ENCODE measurements around the gene NRIP3.
A peak's percentile ranks its signal among the peaks of the same experiment; 100 is the strongest.

Gene NRIP3

DNA sequence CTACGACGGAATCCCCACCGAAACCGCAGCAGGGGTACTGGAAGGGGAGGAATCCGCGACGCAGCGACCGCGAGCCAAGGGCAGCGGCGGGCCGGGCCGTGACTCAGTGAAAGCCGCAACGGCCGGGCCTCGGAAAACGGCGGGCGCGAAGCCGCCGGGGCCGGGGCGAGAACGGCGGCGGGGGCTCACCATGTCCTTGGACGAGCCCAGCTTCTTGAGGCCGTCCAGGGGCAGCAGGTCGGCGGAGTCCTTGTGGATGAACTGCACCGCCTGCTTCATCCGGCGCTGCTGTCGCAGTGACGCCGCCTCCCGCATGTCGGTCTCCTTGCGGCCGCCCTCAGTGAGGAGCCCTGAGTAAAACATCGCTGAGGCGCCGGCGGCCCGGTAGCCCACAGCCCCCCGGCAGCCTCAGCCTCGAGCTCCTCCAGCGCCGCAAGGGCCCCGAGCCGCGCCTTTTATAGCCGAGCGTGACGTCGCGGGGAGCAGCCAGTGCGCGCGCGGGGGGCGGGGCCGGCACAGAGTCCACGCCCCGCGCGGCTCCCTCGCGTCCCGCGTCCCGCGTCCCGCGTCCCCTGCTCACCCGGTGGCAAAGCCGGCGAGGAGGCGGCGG lies at the start of gene NRIP3:
Gene NRIP3 (minus strand): TSS at position 429 of the 610 bp plus-strand sequence. CDS start 66 bp downstream, at position 363.
- TF ChIP-seq ZNF274 (IDR thresholded peaks at IDR 0.05; ENCODE audit: low read depth, low read length): no peak
- TF ChIP-seq YY1 (IDR thresholded peaks at IDR 0.05; ENCODE audit: insufficient read depth, insufficient read length): no peak
- TF ChIP-seq SUZ12 (IDR thresholded peaks at IDR 0.05; ENCODE audit: extremely low read depth, insufficient read depth, insufficient read length): no peak
- peak within 1 kb of the TSS; percentile 64 for H3K9ac ChIP-seq (ENCODE audit: insufficient read length, low read depth)
- H3K36me3 ChIP-seq (ENCODE audit: insufficient read depth, insufficient read length, low read length): no peaks in the 10 kb centered on the region
- H3K4me3 ChIP-seq (ENCODE audit: insufficient read length, low read depth): peak within 1 kb of the TSS; percentile 51
- H3K27me3 ChIP-seq (ENCODE audit: insufficient read depth, insufficient read length): peaks cover 66% of the 10 kb centered on the region
- DNase-seq (ENCODE audit: low read depth, low spot score): no peak
- H3K4me1 ChIP-seq (ENCODE audit: insufficient read depth, insufficient read length): peaks cover 3% of the 10 kb centered on the region
- H3K9me3 ChIP-seq (ENCODE audit: insufficient read depth, low read length): no peaks in the 10 kb centered on the region

DNA sequence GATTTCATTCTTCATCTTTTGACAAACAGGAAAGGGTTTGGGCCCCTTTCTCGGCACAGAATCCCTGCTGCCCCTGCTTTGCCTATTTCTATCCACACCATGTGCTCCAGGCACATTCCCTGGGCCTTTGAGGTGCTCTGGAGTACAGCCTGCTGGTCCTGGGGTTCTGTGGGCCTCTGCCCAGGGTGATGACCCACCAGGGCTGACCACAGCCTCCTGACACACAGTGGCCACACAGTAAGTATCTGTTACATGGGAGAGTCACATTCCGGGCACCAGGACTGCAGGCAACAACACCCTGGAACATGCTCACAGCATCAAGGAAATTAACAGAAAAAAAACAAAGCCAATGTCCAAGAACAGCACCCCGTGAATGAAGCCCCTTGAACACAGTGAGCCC lies 48.5 kb upstream of the NRIP3 start:
- Histone ChIP-seq H3K36me3 (ENCODE audit: insufficient read depth, insufficient read length, low read length) (no peaks in the 10 kb centered on the region), H3K9me3 (ENCODE audit: insufficient read depth, low read length) (no peaks in the 10 kb centered on the region), H3K27me3 (ENCODE audit: insufficient read depth, insufficient read length) (no peaks in the 10 kb centered on the region), H3K4me3 (ENCODE audit: insufficient read length, low read depth) (no peak overlapping the region), H3K9ac (ENCODE audit: insufficient read length, low read depth) (no peak overlapping the region), H3K4me1 (ENCODE audit: insufficient read depth, insufficient read length) (no peaks in the 10 kb centered on the region)
- TF ChIP-seq SUZ12 (IDR thresholded peaks at IDR 0.05; ENCODE audit: extremely low read depth, insufficient read depth, insufficient read length): no peak
- TF ChIP-seq YY1 (IDR thresholded peaks at IDR 0.05; ENCODE audit: insufficient read depth, insufficient read length): no peak
- TF ChIP-seq ZNF274 (IDR thresholded peaks at IDR 0.05; ENCODE audit: low read depth, low read length): no peak
- DNase-seq (ENCODE audit: low read depth, low spot score): no peak

DNA sequence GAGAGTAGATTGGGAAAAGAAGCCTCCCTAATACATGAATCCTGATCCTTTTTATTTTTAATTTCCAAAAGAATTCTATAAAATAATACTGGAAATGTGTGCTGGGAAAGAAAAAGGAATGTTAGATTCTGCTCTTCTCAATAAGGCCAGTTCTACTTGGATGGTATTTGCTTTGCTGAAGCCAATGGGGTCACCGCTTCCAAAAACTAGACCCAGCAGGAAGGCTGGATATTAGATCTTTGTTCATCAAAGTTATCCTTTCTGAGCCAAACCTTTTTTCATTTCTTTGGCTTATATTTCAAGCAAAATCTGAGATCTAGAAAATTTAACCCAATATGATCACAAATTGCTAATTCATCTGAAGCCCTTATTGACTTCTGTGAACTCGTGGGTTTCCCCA lies 46.2 kb upstream of the NRIP3 start:
- Histone ChIP-seq H3K4me1 (ENCODE audit: insufficient read depth, insufficient read length) (no peaks in the 10 kb centered on the region), H3K9ac (ENCODE audit: insufficient read length, low read depth) (no peak overlapping the region), H3K9me3 (ENCODE audit: insufficient read depth, low read length) (no peaks in the 10 kb centered on the region), H3K36me3 (ENCODE audit: insufficient read depth, insufficient read length, low read length) (no peaks in the 10 kb centered on the region), H3K4me3 (ENCODE audit: insufficient read length, low read depth) (no peak overlapping the region), H3K27me3 (ENCODE audit: insufficient read depth, insufficient read length) (no peaks in the 10 kb centered on the region)
- no peak for TF ChIP-seq ZNF274 (IDR thresholded peaks at IDR 0.05; ENCODE audit: low read depth, low read length)
- TF ChIP-seq SUZ12 (IDR thresholded peaks at IDR 0.05; ENCODE audit: extremely low read depth, insufficient read depth, insufficient read length): no peak
- no peak for TF ChIP-seq YY1 (IDR thresholded peaks at IDR 0.05; ENCODE audit: insufficient read depth, insufficient read length)
- no peak for DNase-seq (ENCODE audit: low read depth, low spot score)

DNA sequence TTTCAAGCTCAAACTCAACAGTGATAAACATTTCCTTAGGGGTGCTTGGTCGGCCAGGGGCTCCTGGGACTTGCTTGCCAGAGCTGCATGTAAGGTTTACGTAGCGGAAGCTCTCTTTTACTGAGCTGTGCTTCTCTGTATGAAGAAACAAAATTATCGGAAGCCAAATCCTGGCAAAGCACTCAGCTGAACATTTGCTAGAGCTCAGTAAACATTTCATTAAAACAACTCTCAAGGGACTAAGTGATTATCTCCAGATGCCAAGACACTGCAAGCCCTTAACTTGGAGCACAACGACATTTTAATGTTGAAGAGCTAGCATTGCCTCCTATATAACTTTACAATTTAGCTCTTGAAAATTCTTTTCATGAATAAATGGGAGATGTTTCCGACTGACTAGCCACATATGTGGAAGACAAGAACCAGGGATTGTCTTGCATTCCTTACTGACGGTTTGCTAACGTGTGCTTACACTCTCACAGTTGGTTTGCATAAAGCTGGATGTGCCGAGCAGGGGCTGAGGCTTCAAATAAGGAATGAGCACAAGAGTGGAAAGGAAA lies 44.2 kb upstream of the NRIP3 start:
- Histone ChIP-seq H3K27me3 (ENCODE audit: insufficient read depth, insufficient read length) (no peaks in the 10 kb centered on the region), H3K36me3 (ENCODE audit: insufficient read depth, insufficient read length, low read length) (no peaks in the 10 kb centered on the region), H3K4me3 (ENCODE audit: insufficient read length, low read depth) (no peak overlapping the region), H3K9ac (ENCODE audit: insufficient read length, low read depth) (no peak overlapping the region), H3K9me3 (ENCODE audit: insufficient read depth, low read length) (no peaks in the 10 kb centered on the region), H3K4me1 (ENCODE audit: insufficient read depth, insufficient read length) (no peaks in the 10 kb centered on the region)
- TF ChIP-seq YY1 (IDR thresholded peaks at IDR 0.05; ENCODE audit: insufficient read depth, insufficient read length): no peak
- no peak for TF ChIP-seq SUZ12 (IDR thresholded peaks at IDR 0.05; ENCODE audit: extremely low read depth, insufficient read depth, insufficient read length)
- no peak for TF ChIP-seq ZNF274 (IDR thresholded peaks at IDR 0.05; ENCODE audit: low read depth, low read length)
- no peak for DNase-seq (ENCODE audit: low read depth, low spot score)

DNA sequence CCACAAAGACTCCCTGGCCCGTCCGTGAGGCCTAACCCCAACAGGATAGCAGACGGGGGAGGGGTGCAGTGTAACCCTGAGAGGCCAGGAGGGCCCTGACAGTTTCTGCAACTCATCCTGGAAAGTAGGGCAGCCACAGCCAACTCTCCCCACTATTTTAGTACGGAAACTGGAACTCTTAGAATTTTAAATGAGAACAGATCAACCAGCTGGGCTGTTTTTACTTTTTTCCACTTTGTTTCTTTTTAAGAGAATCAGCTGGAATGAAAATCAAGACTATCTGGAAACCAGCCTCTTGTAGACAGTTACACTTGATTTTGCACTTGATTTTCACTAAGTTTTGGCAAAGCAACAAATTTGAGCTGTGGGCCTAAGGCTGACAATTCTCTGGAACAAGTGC lies 42.7 kb upstream of the NRIP3 start:
- TF ChIP-seq SUZ12 (IDR thresholded peaks at IDR 0.05; ENCODE audit: extremely low read depth, insufficient read depth, insufficient read length) (no peak), YY1 (IDR thresholded peaks at IDR 0.05; ENCODE audit: insufficient read depth, insufficient read length) (no peak), ZNF274 (IDR thresholded peaks at IDR 0.05; ENCODE audit: low read depth, low read length) (no peak)
- DNase-seq (ENCODE audit: low read depth, low spot score): no peak
- no peak overlapping the region for H3K4me3 ChIP-seq (ENCODE audit: insufficient read length, low read depth)

DNA sequence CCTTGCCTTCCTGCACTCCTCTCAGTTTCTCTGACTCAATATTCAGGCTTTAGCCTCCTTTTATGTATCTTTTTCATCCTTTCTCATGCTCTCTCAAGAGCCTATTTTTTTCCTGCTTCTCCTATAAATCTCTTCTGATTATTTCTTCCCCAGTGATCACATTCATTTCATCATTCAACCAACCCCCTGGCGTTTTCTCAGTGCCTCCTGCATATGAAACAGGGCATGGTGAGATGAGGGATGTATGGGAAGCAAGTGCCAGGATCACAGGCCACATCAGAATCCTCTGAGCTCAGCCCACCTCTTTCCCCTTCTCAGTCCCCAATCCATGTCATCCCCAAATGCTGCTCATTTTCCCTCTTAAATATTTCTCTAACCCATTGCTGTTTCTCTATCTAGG lies 38.7 kb upstream of the NRIP3 start:
- Histone ChIP-seq H3K4me1 (ENCODE audit: insufficient read depth, insufficient read length) (no peaks in the 10 kb centered on the region), H3K4me3 (ENCODE audit: insufficient read length, low read depth) (no peak overlapping the region), H3K9me3 (ENCODE audit: insufficient read depth, low read length) (0 out of 2 replicates have a peak, but pooled peaks cover 4% of the 10 kb centered on the region), H3K9ac (ENCODE audit: insufficient read length, low read depth) (no peak overlapping the region), H3K27me3 (ENCODE audit: insufficient read depth, insufficient read length) (no peaks in the 10 kb centered on the region), H3K36me3 (ENCODE audit: insufficient read depth, insufficient read length, low read length) (no peaks in the 10 kb centered on the region)
- DNase-seq (ENCODE audit: low read depth, low spot score): no peak
- no peak for TF ChIP-seq SUZ12 (IDR thresholded peaks at IDR 0.05; ENCODE audit: extremely low read depth, insufficient read depth, insufficient read length)
- no peak for TF ChIP-seq YY1 (IDR thresholded peaks at IDR 0.05; ENCODE audit: insufficient read depth, insufficient read length)
- TF ChIP-seq ZNF274 (IDR thresholded peaks at IDR 0.05; ENCODE audit: low read depth, low read length): no peak

More for the DNA sequence above, 42.7 kb upstream of the NRIP3 start:
- Histone ChIP-seq H3K4me1 (ENCODE audit: insufficient read depth, insufficient read length) (no peaks in the 10 kb centered on the region), H3K36me3 (ENCODE audit: insufficient read depth, insufficient read length, low read length) (no peaks in the 10 kb centered on the region), H3K9me3 (ENCODE audit: insufficient read depth, low read length) (no peaks in the 10 kb centered on the region), H3K9ac (ENCODE audit: insufficient read length, low read depth) (no peak overlapping the region), H3K27me3 (ENCODE audit: insufficient read depth, insufficient read length) (no peaks in the 10 kb centered on the region)

DNA sequence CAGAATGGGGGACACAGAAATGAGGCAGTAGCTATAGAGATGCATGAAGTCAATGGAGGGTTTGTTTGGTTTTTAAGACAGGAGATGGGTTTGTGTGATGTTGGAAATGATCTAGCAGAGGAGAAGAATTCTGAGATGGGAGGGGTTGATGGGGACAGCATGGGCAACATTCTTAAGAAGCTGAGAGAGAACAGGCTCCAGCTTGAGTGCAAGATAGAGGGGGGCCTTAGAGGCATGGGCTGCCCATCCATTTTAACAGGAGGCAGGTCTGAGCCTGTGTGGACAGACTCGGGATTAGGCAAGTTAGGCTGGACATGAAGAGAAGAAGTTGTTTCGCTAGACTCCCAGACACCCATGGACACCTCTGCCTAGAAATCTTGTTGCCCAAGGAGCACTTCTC lies 37.9 kb upstream of the NRIP3 start:
- Histone ChIP-seq H3K9me3 (ENCODE audit: insufficient read depth, low read length) (0 out of 2 replicates have a peak, but pooled peaks cover 4% of the 10 kb centered on the region), H3K4me3 (ENCODE audit: insufficient read length, low read depth) (no peak overlapping the region), H3K4me1 (ENCODE audit: insufficient read depth, insufficient read length) (no peaks in the 10 kb centered on the region), H3K9ac (ENCODE audit: insufficient read length, low read depth) (no peak overlapping the region), H3K36me3 (ENCODE audit: insufficient read depth, insufficient read length, low read length) (no peaks in the 10 kb centered on the region), H3K27me3 (ENCODE audit: insufficient read depth, insufficient read length) (no peaks in the 10 kb centered on the region)
- DNase-seq (ENCODE audit: low read depth, low spot score): no peak
- TF ChIP-seq SUZ12 (IDR thresholded peaks at IDR 0.05; ENCODE audit: extremely low read depth, insufficient read depth, insufficient read length): no peak
- no peak for TF ChIP-seq YY1 (IDR thresholded peaks at IDR 0.05; ENCODE audit: insufficient read depth, insufficient read length)
- no peak for TF ChIP-seq ZNF274 (IDR thresholded peaks at IDR 0.05; ENCODE audit: low read depth, low read length)

Measured in NT2/D1 (cell line).